Iris pigment epithelial cell (primary cell): Measurements from ENCODE around the gene CST4.
A peak's percentile ranks its signal among the peaks of the same experiment; 100 is the strongest.
"Not testable (repeated sequence)": the region's sequence is repeated elsewhere in the genome, so short reads cannot be mapped to it uniquely, and the experiment has no call there.

Source experiments
- DNase-seq: peaks from one replicate; pipeline ENCODE4 v3.0.0-alpha.2; 2011; ENCODE audit warnings: low read depth

CST4 gene

DNA sequence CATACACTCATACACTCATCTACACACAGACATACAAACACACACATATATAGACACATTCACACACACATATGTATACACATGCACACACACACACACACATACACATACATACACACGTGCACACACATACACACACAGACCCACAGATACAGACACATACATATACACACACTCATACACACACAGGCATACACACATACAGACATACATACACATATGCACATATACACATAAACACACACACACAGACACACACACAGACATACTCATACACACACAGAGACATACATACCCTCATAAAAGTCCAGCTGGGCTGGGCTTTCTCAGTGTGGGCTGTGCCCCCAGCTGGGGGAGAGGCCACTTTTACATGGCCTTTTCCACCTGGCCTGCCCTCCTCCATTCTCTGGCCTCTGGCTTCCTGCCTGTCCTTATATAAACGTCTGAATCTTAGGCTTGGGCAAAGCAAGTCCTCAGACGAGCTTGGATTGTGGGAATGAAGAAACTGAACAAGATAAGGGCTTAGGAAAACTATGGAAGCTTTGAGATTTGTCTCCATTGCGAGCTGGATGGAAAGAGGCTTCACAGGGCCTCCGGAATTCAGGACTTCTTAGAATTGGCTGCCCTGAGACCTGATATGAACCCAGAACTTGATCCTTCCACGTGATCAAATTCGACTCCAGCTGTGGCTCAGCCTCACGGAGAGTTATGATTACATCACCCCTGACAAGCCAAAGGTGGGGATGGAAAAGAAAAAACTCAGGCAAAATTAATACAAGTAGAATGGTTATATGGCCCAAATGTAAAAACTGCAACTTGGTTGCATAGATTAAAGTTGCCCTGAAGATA lies 28.6 kb downstream of the CST4 start:
- peak; percentile 62 for DNase-seq

- not testable (repeated sequence) for DNase-seq
These were observed 29.2 kb downstream of the CST4 start for GRCh38 chr20:23659610-23659988.

DNA sequence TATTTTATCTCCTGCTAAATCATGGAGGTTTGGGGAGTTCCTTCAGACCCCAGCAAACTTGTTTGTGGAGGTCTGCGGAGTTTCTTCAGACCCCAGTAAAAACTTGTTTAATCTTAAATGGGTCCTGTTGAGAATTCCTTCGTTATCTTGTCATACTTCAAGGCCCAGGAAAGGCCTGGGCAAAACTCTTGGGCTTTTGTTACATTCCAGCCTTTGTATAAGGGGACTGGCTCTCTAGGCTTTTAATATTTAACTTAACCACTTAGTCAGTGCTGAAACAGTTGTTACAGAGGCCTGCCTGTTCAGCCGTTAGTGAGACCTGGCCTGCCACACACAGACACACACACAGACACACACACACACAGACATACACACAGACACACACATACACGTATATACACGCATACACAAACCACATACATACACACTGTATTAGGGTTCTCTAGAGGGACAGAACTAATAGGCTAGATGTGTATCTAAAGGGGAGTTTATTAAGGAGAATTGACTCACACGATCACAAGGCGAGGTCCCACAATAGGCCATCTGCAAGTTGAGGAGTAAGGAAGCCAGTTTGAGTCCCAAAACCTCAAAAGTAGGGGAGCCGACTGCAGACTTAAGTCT lies 29.7 kb downstream of the CST4 start:
- no peak for DNase-seq

DNA sequence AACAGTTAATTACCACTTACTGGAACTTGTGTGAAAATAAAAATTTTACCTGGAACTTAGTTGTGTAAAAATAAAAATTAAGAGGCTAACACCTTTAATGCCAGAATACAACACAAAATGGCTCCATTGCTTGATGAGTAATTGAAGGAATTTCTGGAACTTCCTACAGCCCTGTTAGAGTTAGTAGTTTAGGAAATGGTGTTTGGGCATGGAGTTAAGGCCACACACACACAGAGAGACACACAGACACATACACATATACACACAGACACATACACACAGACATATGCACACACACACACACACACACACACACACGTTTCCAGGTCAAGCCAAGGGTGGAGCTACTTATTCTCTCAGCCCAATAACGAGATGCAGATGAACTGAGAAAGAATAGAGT lies 30.5 kb downstream of the CST4 start:
- no peak for DNase-seq

GRCh38 chr20:23657202-23657601 lies 31.6 kb downstream of the CST4 start:
- no peak for DNase-seq

GRCh38 chr20:23656372-23656771 lies 32.5 kb downstream of the CST4 start:
- DNase-seq = no peak

- DNase-seq = no peak
These were observed 33.2 kb downstream of the CST4 start for GRCh38 chr20:23655491-23656211.

DNA sequence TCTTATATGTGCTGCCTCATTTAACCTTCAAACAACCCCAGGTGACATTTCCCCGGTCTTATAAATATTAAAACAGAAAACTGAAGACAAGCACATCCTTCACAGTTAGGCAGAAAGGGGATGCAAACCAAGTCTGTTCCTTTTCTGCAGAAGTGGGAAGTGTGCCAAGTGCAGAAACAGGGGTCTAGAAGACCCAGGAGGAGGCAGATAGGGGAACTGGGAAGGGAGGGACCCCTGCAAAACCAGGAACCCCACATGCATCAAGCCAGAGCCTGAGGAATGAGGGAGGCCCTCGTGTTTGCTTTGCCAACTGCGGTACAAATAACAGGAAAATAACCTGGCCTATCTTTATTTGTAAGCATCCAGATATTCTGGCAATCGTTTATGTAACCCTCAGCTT lies 34.1 kb downstream of the CST4 start:
- DNase-seq = no peak

DNA sequence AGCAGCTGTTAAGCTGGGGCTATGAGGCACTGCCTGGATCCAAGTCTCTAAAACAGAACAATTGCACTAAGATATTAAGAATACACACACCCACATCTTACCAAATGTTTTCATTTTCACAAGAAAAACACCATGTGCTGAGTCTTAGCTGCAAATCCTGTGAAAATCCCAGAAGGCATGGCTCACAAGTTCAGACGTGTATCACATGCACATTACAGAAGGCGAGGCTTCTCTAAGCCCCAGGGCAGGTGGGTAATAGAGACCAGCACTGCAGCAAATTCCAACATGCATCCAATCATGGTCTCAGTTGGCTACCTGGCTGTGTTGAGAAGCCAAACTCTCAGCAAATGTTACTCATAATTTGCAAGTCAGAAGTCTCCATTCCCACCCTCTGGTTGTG lies 34.8 kb downstream of the CST4 start:
- DNase-seq = no peak

DNA sequence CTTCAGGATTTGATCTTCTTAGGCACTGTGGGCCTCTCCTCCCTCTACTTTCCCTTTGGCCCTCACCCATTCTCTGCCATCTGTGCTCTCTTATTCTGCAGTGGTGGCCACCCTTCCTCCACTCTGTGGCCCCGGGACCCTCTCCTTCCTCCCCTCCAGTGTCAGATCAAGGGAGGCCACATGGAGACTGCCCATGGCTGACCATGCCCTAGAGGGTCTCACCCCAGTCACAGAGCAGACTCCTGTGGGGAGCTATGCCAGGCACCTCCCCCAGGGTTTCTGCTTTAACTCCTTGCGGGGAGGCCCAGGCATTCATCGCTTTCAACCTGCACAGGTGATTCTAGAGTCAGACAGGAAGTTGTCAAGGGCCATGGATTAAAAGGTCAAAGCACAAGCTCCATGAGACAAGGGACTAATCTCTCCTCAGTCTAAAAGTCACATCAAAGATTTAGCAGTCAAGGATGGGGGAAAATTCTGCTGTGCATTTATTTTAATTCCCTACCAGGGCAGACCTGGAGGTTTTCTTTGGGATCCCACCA lies 35.4 kb downstream of the CST4 start:
- DNase-seq = no peak

- no peak for DNase-seq
These were observed 35.9 kb downstream of the CST4 start for GRCh38 chr20:23652926-23653325.

GRCh38 chr20:23652371-23652770 lies 36.5 kb downstream of the CST4 start:
- DNase-seq = peak; percentile 16

- no peak for DNase-seq
These were observed 37.7 kb downstream of the CST4 start for GRCh38 chr20:23651117-23651516.

- no peak for DNase-seq
These were observed 38.9 kb downstream of the CST4 start for GRCh38 chr20:23649830-23650417.

DNA sequence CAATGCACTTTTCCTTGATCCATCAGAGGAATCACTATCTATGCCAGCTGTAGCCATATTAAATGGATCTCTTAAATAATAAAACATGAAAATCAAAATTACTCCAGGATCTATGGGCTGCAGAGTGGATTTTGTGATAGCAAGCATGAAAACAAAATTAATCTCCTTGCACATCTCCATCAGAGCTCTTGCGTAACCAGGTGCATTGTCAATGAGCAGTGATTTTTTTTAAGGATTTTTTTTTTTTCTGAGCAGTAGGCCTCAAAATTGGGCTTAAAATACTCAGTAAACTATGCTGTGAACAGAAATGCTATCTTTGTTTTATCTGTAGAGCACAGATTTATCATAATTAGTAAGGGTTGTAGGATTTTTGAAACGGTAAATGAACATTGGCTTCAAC lies 39.6 kb downstream of the CST4 start:
- DNase-seq = no peak

DNA sequence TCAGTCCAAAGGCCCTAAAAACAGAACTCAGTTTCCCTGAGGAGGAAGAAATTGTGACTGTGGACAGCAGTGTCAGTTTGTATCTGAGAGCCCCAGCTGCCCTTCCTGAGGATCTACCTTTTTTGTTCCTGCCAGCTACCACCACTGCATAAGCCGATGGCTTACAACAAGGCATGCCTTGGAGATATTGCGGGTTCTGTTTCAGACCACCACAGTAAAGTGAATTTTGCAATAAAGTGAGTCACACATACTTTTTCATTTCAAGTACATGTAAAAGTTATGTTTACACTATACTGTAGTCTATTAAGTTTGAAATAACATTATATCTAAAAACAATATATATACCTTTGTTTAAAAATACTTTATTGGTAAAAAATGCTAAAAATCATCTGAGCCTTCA lies 41.5 kb downstream of the CST4 start:
- DNase-seq = peak; percentile 88

GRCh38 chr20:23646106-23646873 lies 42.5 kb downstream of the CST4 start:
- DNase-seq = no peak

DNA sequence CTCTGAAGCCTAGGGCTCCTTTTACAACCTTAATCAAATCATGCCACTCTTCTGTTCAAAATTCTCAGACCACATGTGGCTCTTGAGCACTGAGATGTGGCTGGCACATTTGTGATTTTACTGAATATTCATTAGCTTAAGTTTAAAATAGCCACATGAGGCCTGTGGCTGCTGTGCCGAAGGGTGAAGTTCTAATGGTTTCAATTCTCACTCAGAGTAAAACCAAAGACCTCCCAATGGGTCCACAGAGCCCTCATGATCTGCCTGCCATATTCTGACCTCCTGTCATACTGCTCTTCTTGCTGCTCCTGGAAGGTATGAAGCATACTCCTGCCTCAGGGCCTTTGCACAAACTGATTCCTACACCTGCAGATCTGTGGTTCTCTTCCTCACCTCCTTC lies 43.3 kb downstream of the CST4 start:
- no peak for DNase-seq

DNA sequence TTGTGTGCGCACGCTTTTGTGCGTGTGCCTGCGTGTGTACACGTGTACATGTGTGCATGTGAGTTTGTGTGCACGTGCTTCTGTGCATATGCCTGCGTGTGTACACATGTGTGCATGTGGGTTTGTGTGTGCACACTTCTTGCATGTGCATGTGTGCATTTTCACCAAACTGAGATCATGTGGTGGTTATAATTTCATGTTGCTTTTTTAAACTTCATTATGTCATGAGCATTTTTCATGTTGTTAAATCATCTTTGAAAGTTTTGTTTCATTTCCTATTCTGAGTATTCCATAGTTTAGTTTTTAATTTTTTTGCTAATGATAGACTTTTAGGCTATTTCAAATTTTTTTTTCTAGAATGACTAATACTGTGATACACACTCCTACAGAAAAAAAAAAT lies 44.7 kb downstream of the CST4 start:
- DNase-seq = no peak

- DNase-seq = no peak
These were observed 45.2 kb downstream of the CST4 start for GRCh38 chr20:23643659-23644058.

GRCh38 chr20:23641936-23642751 lies 46.7 kb downstream of the CST4 start:
- peak; percentile 83 for DNase-seq
